SJCRH30 (cell line): ENCODE results near the gene CNTN4. TPM values are rescaled to one million over a fixed set of nuclear protein-coding genes. Genes with fewer than 3 reads are reported as not detected.

Experiments used
- DNase-seq, 2 experiments: peaks; one replicate each; pipeline ENCODE4 v3.0.0-alpha.2; 2015 to 2020
- H3K27ac ChIP-seq: fragments of 250-450 bp; sonication (Bioruptor Pico); 2 replicates; pipeline ENCODE4 v1.5.1; 2020; ENCODE audit warnings: mild to moderate bottlenecking, moderate library complexity
- H3K27me3 ChIP-seq: fragments of 250-450 bp; sonication (Bioruptor Pico); 2 replicates; pipeline ENCODE4 v1.5.1; 2020; ENCODE audit warnings: mild to moderate bottlenecking, moderate library complexity
- H3K36me3 ChIP-seq: fragments of 250-450 bp; sonication (Bioruptor Pico); 2 replicates; pipeline ENCODE4 v1.5.1; 2020; ENCODE audit warnings: mild to moderate bottlenecking, moderate library complexity
- H3K4me1 ChIP-seq: fragments of 250-450 bp; sonication (Bioruptor Pico); 2 replicates; pipeline ENCODE4 v1.5.1; 2020; ENCODE audit warnings: mild to moderate bottlenecking, moderate library complexity
- H3K4me3 ChIP-seq: fragments of 250-450 bp; sonication (Bioruptor Pico); 2 replicates; pipeline ENCODE4 v1.5.1; 2020; ENCODE audit warnings: mild to moderate bottlenecking, moderate library complexity
- H3K9me3 ChIP-seq: fragments of 250-450 bp; sonication (Bioruptor Pico); replicated peaks from 2 replicates; pipeline ENCODE4 v1.5.1; 2020; ENCODE audit warnings: mild to moderate bottlenecking, moderate library complexity
- total RNA-seq: library from RNA; depleted of rRNA; stranded (reverse); fragments of >200 nt; shearing (Covaris generic); gene quantifications from 2 replicates; pipeline ENCODE4 v1.2.3, GENCODE V29; 2014

The CNTN4 gene
- total RNA-seq, 1 experiment from 2014 or later = 7.6 TPM

DNA sequence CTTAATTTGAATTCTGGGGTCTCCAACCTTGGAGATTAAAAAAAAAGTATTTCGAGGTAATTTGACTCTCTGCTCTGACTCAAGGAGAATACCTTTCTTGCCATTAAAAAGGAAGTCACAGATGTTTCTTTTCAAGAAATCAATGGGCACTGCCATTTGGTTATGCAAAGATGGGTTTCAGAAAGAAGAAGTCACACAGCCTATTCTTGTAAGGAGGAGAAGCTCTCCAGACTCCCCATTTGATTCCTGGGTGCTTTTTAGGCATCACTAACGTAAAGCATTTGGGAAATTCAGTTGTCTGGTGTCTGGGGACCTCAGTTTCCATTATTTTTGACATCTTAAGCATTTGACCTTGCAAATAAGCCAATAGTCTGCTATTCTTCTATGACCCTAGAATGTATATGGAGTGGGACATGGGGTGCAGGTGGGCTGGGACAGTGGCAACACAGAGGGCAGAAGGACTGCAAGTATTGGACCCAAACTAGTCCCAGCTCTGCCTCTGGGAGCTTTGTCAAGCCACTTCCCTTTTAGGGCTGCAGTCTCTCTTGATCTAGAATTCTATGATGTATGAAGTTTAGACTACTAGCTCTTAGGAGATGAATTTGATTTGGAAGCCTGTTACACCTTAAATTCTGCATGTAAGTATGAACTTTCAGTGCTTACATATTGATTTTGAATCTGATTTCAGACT is 983.7 kb downstream of the CNTN4 start:
- no peak for DNase-seq
- H3K9me3 ChIP-seq = no peaks in the 10 kb centered on the region
- no peaks in the 10 kb centered on the region for H3K4me1 ChIP-seq
- no peaks in the 10 kb centered on the region for H3K27me3 ChIP-seq
- H3K27ac ChIP-seq = no peak overlapping the region
- H3K4me3 ChIP-seq = no peak overlapping the region
- H3K36me3 ChIP-seq = no peaks in the 10 kb centered on the region

DNA sequence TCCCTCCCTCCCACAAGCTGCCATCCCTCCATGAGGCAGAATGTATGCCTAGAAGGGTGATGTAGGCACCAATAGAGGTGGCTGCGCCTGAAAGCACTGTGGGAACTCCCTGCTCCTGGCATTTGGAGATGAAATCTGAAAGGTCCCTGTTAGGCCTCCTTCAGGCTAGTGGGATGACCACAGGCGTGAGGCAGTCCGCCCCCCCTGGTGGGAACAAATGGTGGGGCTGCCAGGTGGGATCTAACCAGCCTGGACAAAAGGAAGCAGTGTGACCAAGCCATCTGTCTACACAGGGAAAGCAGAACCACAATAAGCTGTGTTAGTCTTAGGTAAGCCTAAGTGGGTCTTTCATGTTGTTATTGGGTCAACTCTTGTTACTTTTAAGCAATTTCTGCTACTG is 986.2 kb downstream of the CNTN4 start:
- Histone ChIP-seq H3K4me1 (no peaks in the 10 kb centered on the region), H3K27ac (no peak overlapping the region), H3K36me3 (no peaks in the 10 kb centered on the region), H3K4me3 (no peak overlapping the region), H3K27me3 (no peaks in the 10 kb centered on the region), H3K9me3 (no peaks in the 10 kb centered on the region)
- no peak for DNase-seq

DNA sequence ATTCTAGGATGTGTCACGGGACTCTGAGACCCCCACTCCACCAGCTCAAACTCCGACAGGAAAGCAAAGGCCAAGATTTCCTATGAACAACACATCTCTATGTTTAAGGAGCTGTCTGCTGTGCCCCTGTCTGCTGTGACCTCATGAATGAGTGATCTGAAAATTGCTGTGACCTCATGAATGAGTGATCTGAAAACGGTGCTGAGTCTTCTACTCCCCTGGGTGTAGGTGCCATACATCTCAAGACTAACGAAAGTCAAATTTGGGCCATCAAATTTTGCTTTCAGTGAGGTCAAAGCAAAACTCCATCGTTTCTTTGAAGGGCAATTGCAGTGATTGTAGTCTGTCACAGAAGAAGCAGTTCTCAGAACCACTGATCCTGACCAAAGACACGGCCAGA is 987.1 kb downstream of the CNTN4 start:
- Histone ChIP-seq H3K4me3 (no peak overlapping the region), H3K4me1 (no peaks in the 10 kb centered on the region), H3K9me3 (no peaks in the 10 kb centered on the region), H3K27me3 (no peaks in the 10 kb centered on the region), H3K27ac (no peak overlapping the region), H3K36me3 (no peaks in the 10 kb centered on the region)
- DNase-seq = no peak

DNA sequence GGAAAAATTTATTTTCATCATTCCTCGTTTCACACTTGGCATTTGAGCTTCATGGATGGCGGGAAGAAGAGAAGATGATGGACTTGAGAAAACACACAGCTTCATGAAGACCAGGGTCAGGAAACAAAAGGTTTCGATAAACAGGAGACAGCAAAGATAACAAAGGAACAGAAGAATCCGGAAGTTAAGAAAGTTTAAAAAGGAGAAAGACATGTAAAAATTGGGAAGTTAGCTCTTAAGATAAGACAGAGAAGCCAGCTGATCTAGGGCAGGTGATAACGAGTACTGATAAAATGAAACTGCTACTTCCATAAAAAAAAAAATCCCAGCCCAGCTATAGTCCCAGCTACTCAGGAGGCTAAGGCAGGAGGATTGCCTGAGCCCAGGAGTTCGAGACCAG is 987.6 kb downstream of the CNTN4 start:
- Histone ChIP-seq H3K4me1 (no peaks in the 10 kb centered on the region), H3K36me3 (no peaks in the 10 kb centered on the region), H3K27ac (no peak overlapping the region), H3K9me3 (no peaks in the 10 kb centered on the region), H3K4me3 (no peak overlapping the region), H3K27me3 (no peaks in the 10 kb centered on the region)
- DNase-seq = no peak

DNA sequence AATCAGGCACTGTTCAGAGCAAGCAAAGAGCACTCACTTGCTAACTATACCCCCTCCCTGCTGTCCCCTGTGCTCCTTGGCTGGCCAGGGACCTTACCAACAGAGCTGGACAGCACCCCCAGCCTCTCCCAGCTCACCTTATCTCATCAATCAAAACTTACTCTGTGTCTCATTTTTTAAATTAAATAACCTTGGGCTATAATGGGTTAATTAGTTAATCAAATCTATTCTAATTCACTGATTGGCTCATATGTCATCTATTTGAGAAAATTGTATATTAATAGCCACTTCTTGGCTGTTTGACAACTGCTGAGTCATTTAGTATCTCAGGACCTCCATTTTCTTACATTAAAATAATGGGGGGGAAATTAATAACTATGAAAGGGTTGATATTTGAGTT is 988.6 kb downstream of the CNTN4 start:
- no peak overlapping the region for H3K27ac ChIP-seq
- no peaks in the 10 kb centered on the region for H3K36me3 ChIP-seq
- H3K9me3 ChIP-seq = no peaks in the 10 kb centered on the region
- H3K27me3 ChIP-seq = no peaks in the 10 kb centered on the region
- DNase-seq = no peak
- H3K4me3 ChIP-seq = no peak overlapping the region
- H3K4me1 ChIP-seq = no peaks in the 10 kb centered on the region

DNA sequence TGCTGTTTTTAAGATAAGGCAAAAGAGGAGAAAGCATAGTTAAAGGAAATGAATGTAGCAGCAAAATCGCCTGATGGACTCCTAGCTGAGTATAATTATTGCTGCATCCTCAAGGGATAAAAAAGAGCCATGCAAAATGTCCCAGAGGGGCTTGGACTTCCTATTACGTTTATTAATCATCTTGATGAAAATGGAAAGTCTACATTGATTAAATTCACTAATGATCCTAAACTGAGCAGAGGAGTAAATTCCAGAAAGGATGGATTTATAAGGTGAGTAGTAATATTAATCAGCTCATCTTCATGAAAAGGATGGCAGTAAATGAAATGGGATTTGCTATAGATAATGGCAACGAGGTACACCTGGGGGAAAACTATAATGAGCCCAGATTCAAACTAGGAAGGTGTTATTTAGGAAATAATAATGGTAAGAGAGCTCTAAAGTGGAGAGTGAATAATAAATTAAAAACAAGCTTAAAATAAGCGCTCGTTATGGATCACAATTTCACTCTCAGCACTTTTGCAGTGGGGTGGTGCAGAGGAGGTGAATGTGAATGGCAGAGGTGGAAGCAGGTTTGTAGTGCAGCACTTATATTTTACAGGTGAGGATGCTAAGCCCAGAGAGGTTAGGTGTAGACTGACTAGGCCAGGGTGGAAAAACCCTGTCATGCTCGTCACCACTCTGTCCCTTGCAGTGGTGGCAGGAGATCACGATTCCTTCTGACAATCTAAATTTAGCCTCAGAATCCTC is 989.2 kb downstream of the CNTN4 start:
- Histone ChIP-seq H3K27ac (no peak overlapping the region), H3K4me1 (no peaks in the 10 kb centered on the region), H3K36me3 (no peaks in the 10 kb centered on the region), H3K9me3 (no peaks in the 10 kb centered on the region), H3K27me3 (no peaks in the 10 kb centered on the region), H3K4me3 (no peak overlapping the region)
- no peak for DNase-seq

DNA sequence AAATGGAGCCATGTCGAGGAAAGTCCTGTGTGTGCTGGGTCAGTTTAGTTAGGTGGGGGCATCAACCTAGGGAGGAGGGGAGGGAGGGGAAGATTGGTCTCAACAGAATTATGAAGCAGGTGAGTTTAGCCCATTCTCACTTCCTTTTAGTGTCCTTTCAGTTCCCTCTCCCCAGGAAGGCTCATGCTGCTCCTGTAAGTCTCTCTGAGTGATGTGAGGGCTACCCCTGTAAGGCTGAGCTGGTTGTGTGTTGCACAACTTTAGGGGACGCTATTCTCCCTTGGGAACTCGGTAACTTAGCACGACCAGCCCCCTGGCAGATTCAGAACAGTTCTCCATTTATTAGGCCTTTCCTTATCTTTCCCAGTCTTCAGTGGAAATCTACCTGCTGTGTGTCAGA is 990.4 kb downstream of the CNTN4 start:
- Histone ChIP-seq H3K4me1 (no peaks in the 10 kb centered on the region), H3K36me3 (no peaks in the 10 kb centered on the region), H3K9me3 (no peaks in the 10 kb centered on the region), H3K4me3 (no peak overlapping the region), H3K27ac (no peak overlapping the region), H3K27me3 (no peaks in the 10 kb centered on the region)
- no peak for DNase-seq

DNA sequence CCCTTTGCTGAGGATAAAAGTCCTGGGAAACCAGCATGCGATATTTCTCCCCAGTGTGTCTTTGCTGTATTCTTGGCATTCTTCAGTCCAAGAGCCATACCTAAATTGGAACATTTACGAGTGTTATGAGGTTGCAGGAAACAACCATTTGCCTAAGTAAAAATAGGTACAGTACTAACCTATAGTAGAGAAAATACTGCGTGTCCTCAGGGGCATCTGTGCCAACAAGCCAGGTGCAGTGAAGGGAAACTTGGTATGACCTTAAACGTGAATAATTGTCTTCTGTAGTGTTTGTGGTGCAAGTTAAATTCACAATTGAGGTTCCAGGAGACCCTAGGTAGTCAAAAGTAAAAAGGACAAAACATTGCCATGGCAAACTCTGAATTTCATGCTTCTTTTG is 999.3 kb downstream of the CNTN4 start:
- H3K9me3 ChIP-seq = no peaks in the 10 kb centered on the region
- H3K36me3 ChIP-seq = no peaks in the 10 kb centered on the region
- H3K27ac ChIP-seq = no peak overlapping the region
- H3K4me3 ChIP-seq = no peak overlapping the region
- H3K4me1 ChIP-seq = no peaks in the 10 kb centered on the region
- no peak for DNase-seq
- H3K27me3 ChIP-seq = no peaks in the 10 kb centered on the region

DNA sequence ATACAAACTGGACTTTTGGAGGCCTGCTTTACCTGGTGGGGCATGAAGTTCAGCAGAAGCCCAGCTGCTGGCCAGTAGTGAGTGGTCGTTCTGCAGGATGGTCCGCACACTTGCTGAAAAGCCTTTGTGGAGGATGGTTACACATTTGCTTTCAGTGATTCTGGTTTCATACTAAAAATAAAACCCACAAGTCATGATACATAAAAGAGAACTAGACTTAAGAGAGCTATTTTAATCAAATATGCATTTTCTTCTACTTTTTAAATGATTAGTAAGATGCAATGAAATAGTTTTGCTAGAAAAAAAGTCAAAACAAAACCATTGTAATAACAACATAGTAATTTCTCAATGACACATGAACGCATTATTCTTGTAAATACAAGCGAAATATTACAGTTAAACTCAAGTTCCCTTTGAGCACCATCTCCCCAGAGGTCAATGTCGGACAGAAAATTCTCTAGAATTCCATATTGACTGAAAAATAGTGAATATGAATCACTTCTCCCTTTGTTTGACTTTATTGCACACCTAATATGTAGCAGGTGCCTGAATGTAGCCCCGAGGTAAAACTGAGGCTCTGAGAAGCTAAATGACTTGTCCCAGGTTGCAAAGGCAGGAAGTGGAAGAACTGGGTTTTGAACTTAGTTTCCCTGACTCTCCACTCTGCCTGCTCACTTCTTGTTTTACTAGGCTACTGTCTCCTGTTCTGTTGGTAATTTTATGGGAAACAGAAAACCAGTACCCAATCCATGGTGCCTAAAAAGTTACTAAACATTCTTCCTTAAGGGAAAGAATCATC is 1003.2 kb downstream of the CNTN4 start:
- no peak overlapping the region for H3K27ac ChIP-seq
- no peak for DNase-seq
- no peaks in the 10 kb centered on the region for H3K27me3 ChIP-seq
- no peaks in the 10 kb centered on the region for H3K36me3 ChIP-seq
- no peaks in the 10 kb centered on the region for H3K9me3 ChIP-seq
- H3K4me1 ChIP-seq = no peaks in the 10 kb centered on the region
- H3K4me3 ChIP-seq = no peak overlapping the region

DNA sequence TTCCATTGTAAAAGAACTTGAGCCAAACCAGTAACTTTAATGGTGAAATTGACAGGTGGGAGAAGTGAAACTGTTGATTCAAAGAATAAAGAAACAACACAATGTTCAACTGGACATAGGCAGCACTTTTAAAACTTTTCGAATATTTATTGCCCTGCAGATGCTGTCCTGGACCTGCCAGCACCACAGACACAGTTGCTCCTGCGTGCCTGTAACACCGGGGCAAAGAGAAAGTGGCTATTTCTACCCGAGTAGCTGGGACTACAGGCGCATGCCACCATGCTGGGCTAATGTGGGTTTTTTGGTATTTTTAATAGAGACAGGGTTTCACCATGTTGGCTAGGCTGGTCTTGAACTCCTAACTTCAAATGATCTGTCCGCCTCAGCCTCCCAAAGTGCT is 1004.1 kb downstream of the CNTN4 start:
- no peak overlapping the region for H3K4me3 ChIP-seq
- H3K9me3 ChIP-seq = no peaks in the 10 kb centered on the region
- no peaks in the 10 kb centered on the region for H3K36me3 ChIP-seq
- no peak overlapping the region for H3K27ac ChIP-seq
- no peaks in the 10 kb centered on the region for H3K4me1 ChIP-seq
- DNase-seq = no peak
- H3K27me3 ChIP-seq = no peaks in the 10 kb centered on the region

DNA sequence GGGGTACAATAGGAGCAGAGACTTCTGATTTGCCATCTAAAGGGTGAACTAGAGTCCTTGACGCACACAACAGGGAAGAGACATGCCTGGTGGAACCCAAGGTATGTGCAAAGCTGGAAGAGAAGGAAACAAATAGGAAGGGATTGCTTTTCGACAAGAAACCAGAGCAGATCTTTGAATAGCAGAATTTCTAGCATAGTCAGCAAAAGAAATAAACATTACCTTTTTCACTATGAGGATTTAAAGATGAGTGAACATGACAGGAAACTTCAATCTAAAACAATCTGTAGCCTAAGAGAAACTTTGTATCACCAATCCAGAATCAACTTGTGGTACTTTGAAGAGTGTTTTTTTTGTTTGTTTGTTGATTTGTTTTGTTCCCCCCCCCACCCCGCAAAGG is 1006.6 kb downstream of the CNTN4 start:
- Histone ChIP-seq H3K9me3 (no peaks in the 10 kb centered on the region), H3K36me3 (no peaks in the 10 kb centered on the region), H3K27me3 (no peaks in the 10 kb centered on the region), H3K27ac (no peak overlapping the region), H3K4me1 (no peaks in the 10 kb centered on the region), H3K4me3 (no peak overlapping the region)
- DNase-seq = no peak

DNA sequence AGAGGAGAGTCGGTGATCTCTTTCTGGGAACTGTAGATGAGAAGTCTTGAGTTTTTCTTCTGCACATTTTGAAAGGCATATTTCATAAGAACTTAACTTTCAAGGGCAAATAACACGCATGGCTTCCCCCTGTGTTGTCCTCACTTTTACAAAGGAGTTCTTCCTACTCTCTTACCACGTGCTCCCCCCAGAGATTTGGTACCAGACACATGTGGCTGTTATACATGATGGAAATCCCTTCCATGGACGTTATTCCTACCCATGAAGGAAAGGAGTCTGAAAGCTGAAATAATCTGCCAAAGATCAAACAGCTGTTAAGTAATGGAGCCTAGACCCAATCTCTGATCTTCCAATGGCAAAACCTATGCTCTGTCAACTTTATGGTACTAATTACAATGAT is 1007.1 kb downstream of the CNTN4 start:
- Histone ChIP-seq H3K4me3 (no peak overlapping the region), H3K36me3 (no peaks in the 10 kb centered on the region), H3K27me3 (no peaks in the 10 kb centered on the region), H3K27ac (no peak overlapping the region), H3K9me3 (no peaks in the 10 kb centered on the region), H3K4me1 (no peaks in the 10 kb centered on the region)
- no peak for DNase-seq

DNA sequence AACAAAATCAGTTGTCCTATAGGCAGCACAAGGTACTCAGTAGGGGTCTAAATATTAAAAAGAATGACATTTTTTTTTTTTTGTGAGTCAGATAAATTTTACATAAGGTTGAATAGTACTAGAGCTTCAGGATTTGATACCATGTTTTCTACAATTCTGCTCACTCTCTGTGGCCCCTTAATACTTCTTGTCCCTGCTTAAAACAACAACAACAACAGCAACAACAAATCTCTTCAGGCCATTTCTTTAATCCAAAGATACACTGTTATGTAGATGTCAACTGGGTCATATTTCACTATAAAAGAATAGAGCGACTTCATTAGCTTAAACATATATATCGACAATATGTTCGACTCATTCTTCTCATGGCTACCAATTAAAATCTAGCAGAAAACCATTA is 1008.5 kb downstream of the CNTN4 start:
- Histone ChIP-seq H3K4me3 (no peak overlapping the region), H3K36me3 (no peaks in the 10 kb centered on the region), H3K27me3 (no peaks in the 10 kb centered on the region), H3K4me1 (no peaks in the 10 kb centered on the region), H3K27ac (no peak overlapping the region), H3K9me3 (no peaks in the 10 kb centered on the region)
- DNase-seq = no peak
